HG03025 (cell line): ENCODE data around the gene WDR49.

Experiments used
- ATAC-seq: cut with Tn5 transposase; IDR thresholded peaks from one replicate; pipeline ENCODE4 v1.9.1; 2021; ENCODE audit warnings: mild to moderate bottlenecking, moderate library complexity; ENCODE audit not compliant: unreplicated experiment, low FRiP score

Gene WDR49

GRCh38 chr3:167493244-167493643, 160.5 kb downstream of the WDR49 start:
- no peak for ATAC-seq

GRCh38 chr3:167491621-167492020, 162.1 kb downstream of the WDR49 start:
- no peak for ATAC-seq

- ATAC-seq, result no peak
Measured at GRCh38 chr3:167489571-167489970, 164.2 kb downstream of the WDR49 start.

GRCh38 chr3:167487556-167487955, 166.2 kb downstream of the WDR49 start:
- no peak for ATAC-seq

GRCh38 chr3:167484551-167484950, 169.2 kb downstream of the WDR49 start:
- no peak for ATAC-seq

GRCh38 chr3:167483708-167484475, 169.8 kb downstream of the WDR49 start:
- ATAC-seq, result no peak

GRCh38 chr3:167481164-167481563, 172.6 kb downstream of the WDR49 start:
- ATAC-seq, result no peak

- ATAC-seq, result no peak
Measured at GRCh38 chr3:167480748-167481147, 173.0 kb downstream of the WDR49 start.

- no peak for ATAC-seq
Measured at GRCh38 chr3:167473863-167474262, 179.9 kb downstream of the WDR49 start, which contains the start of gene SERPINI2. TSS of gene SERPINI2 (minus strand) at chr3:167474042. CDS start at chr3:167471834, 2,208 bp downstream.

GRCh38 chr3:167469381-167469780, 184.4 kb downstream of the WDR49 start:
- ATAC-seq, result no peak

- no peak for ATAC-seq
Measured at GRCh38 chr3:167467848-167468611, 185.7 kb downstream of the WDR49 start.

GRCh38 chr3:167466966-167467365, 186.8 kb downstream of the WDR49 start:
- ATAC-seq, result no peak

GRCh38 chr3:167456157-167456799, 197.5 kb downstream of the WDR49 start:
- no peak for ATAC-seq

- no peak for ATAC-seq
Measured at GRCh38 chr3:167453815-167454214, 199.9 kb downstream of the WDR49 start.

GRCh38 chr3:167451282-167451681, 202.5 kb downstream of the WDR49 start:
- ATAC-seq, result no peak

- no peak for ATAC-seq
Measured at GRCh38 chr3:167450675-167451074, 203.1 kb downstream of the WDR49 start.

GRCh38 chr3:167450195-167450594, 203.5 kb downstream of the WDR49 start:
- ATAC-seq, result no peak

GRCh38 chr3:167445491-167445890, 208.3 kb downstream of the WDR49 start:
- no peak for ATAC-seq

- ATAC-seq, result no peak
Measured at GRCh38 chr3:167441256-167441655, 212.5 kb downstream of the WDR49 start.

- ATAC-seq, result no peak
Measured at GRCh38 chr3:167437428-167438139, 216.2 kb downstream of the WDR49 start.
